ENCODE data around the gene CASZ1.
A peak's percentile ranks its signal among the peaks of the same experiment; 100 is the strongest.

The CASZ1 gene

DNA sequence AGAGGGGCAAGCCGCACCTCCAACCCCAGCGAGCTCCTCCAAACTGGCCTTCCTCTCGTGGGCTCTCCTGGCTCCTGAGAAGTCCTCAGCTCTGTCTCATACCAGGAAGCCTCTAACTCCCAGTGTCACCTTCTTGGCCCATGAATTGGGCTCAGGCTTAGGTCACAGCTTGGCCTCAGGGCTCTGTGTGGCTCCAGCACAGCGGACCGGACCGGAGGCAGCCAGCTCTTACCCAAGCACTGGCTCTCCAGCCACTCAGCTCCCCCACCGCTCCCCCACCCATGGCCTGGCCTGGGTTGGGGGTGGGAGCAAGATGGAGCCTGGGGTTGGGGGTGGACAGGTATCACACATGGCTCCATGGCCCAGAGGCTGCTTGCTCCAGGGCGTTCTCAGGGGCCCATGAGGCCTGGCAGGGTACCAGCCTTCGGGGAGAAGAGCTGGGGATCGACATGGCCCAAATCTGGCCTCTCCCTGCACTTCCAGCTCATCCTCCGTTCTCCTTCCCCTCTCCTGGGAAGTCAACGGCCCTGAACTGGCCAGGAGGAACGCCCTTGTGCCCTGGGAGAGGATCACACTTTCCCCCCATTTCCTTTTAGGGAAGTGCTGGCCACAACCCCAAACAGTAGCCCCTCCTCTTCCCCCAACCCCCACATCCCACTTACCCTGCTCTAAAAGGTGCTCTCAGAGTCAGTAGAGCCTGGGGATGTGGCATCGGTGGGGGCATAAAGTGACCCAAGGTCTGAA is 97.5 kb downstream of the CASZ1 start:
- DNase-seq = no peak

DNA sequence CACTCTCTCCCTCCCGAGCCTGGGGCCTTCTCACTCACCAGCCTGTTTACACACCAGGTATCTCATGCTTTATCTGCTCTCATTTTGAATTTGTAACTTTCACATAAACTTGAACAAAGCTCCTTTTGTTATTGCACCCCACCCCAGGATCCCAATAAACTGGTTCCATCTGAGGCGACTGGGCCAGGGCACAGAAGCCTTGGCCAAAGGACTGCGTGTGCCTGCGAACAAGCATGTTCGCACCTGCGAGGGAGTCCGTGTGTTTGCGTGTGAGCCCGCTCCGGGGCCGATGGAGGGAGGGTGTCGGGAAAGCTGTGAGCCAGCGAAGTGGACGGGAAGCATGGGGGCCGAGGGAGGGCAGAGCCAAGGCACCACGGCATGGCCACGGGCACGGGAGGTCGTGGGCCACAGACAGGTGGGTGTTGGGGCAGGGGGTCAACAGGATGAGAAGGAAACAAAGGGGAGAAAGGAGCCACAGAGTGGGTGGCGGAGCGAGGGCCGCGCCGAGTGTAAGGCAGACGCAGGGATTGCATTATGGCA is 98.8 kb downstream of the CASZ1 start:
- no peak for DNase-seq

DNA sequence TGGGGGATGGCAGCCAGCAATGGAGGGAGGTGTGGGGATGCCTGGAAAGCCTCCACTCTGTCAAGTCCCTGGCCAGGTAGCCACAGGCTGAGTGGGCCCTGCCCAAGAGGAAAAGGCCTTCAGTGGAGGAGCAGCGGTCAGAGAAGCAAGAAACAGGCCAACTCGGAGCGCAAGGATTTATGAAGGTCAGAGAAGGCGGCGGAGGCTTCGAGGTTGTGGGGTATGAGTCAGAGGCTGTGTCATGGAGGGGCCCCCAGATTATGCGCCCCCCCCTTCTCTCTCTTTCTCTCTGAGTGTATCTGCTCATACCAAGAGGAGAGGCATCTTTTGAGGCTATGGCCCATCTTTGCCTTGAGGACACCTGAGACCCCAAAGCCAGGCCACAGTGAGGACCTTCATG is 99.5 kb downstream of the CASZ1 start:
- DNase-seq = peak; percentile 16 to 22

DNA sequence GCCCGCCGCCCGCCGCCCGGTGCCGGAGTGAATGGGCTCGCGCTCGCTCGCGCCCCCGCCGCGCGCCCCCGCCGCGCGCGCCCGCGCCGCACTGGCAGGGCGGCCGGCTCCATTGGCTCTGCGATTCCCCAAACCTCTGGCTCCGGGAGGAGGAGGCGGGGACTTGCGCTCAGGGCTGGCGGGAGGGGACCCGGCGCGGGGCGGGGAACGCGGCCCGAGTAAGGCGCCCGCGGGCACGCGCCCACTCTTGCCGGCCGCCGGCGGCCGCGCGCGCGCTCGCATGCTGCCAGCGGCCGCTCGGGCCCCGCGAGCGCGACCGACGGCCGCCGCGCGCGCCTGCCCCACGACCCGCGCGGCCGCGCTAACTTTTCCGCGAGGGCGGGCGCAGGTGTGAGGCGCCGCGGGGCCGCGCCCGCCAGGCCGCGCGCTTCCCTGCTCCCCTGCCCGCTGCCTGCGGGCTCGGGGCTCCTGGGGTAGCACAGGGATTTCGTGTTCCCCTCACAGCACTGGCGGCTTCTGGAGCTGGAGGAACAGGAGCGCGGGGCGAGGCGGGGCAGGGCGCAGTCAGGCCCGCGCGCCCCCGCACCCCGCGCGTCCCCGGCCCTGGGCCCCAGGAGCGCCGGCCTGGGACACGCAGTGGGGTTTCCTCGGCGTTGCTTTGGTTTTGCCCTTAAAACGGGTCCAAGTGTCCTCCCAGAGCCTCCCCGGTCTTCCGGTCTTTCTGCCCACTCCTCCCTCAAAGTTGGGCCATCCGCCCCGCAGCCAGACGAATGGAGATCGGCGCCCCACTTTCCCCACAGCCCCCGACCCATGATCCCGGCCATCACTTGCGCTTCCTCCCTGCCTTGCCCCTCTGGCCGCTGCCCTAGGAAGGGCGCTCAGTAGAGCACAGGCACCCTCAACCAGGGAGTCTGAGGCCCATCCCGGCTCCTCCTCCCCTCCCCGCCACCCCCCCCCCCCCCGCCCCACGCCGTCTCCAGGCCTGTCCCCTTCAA is 101.5 kb downstream of the CASZ1 start:
- DNase-seq = peak; percentile 72 to 78

DNA sequence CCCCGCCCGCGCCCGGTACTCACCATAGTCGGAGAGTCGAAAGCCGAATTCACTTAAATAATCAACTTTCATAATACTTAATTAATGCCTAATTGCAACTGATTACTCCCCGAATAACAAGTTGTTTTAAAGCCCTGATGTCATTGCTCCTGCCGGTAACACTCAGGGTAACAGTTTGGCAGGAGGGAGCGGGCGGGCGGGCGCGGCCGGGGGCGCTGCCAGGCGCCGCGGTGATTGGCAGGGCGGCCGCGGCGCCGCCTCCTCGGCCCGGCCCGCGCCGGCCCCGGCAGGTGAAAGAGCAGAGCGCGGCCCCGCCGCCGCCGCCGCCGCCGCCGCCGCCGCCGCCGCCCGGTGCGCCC is 102.2 kb downstream of the CASZ1 start:
- DNase-seq = peak; percentile 62

DNA sequence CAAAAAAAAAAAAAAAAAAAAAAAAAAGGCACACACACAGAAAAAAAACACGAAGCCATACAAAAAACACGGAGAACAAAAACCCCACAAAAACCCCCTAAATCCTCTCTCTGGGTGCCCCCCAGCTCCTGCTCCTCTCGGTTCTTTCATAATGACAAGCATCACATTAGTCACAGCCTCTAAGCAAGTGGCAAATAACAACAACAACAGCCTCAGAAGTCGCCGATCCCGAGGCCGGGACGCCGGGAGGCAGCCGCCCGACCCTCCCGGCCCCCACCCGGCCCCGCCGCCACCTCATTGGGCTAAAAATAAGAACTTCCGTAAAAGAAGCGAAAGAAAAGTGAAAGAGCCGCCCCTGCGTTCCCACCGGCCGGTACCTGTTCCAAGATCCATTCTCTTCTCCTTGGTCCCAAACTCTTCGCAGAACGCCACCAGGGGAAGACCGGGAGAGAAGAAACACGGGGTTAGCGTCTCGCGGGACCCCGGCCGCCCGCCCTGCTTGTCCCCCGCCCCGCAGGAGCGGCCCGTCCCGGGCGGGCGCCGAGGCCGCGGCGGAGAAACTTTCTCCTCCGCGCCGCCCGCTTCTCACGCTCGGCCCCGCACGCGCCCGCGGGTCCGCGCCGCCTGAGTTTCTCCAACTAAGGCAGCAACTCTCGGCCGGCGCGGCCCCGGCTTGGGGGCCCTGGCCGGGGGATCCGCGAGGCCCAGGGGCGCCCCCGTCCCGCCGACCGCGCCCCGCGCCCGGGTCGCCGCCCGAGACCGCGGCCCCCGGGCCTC is 102.8 kb downstream of the CASZ1 start:
- DNase-seq = peak; percentile 25 to 30

DNA sequence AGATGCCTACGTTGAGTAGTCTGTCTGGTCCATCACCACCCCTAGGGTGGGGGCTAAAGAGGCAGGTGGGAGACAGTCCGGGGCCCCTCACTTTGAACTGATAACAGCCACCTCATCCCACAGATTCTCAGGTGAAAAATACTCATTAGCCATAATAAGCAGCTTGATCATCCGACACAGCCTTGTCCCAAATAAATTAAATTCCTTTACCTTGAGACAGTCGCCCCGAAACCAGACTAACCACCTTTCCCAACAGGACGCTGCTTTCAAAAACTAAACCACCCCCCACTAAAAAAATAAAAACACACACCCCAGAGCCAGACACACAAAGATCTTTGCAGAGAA is 103.3 kb downstream of the CASZ1 start:
- no peak for DNase-seq

DNA sequence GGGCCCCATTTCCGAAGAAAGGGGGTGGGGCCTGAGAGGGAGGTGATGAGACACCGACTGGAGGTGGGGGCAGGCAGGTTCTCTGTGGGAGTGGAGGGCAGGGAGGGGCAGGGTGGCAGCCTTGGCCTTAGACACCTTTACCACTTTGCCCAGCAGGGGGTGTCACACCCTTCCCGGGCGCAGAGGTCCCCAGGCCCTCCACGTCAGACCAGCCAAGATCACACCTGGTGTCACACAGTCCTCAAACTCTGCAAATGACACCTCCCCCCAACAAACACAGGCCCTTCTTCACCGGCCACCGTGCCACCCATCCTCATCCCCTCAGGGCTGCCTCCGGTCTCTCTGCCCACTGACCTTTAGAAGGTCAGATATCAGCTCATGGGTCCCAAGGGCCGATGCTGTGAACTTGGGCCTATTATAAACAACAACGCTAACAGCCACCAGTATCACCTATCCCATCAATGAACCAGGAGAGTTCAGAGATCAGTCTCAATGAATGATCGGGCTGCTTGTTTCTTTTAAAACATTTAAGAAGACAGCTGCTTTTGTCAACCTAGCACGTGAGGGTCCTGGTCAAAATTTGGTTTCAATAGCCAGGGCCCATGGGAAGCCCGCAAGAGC is 103.9 kb downstream of the CASZ1 start:
- DNase-seq = peak; percentile 61 to 69

DNA sequence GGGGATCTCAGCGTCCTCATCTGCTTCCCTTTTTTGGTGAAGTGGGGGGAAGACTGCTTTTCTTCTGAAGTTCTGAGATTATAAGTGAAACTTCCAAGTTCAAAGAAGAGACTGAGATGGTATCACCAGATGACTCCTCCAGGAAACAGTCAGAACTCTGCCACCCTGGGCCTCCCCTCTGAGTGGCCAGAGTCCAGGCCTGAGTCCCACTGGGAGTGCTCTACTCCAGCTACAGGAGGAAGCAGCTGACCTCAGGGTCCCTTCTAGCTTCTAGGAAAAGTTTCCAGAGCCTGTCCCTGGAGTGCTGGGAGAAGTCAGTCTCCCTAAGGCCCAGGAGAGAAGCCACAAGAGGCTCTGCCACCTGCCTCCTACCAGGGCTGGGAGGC is 104.7 kb downstream of the CASZ1 start:
- peak in 1 of 2 experiments; percentile 14 for DNase-seq

DNA sequence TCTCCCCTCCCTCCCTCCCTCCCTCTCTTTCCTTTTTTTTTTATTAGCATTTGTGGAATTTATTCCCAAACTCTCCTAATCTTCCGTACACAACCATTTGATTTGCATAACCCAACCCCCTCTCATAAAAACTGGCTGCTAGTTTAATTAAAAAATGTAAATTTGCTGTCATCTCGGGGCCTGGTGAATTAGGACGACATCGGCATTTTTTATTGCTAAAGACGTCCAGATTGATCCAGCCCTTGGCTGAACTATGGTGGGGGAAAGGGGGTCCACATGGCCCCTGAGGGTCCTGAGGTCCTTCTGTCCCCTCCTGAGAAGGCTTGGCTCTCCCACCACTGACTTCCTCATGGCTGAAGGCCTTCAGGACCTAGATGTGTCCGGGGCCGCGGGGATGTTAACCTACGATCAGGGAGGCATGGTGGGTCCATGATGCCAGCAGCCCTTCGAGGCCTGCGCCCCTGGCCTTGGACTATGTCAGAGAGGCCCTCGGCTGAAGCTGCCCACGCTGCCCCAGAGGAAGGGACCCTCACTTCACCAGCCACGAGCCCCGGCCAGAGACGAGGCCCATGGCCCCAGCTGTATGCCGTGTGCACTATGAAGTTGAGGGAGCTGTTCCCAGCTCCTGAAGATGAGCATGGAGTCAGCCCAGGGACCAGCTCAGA is 105.2 kb downstream of the CASZ1 start:
- no peak for DNase-seq

DNA sequence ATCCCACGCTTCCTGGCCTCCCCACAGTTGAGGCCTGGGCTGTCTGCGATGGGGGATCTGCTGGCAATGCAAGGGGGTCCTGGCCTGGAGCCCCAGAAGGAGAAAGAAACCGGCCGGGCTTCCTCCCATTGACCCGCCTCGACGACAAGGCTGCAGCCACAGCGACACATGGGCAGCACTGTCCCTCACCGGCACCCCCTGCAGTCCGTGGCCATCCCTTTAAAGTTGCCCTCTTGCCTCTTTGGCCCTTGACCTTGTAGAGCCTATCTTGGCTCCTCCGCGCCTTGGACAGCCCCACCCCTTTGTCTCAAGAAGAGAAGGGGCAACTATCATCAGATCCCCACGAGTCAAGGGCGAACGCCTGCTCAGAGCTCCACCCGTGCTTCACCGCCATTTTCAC is 106.0 kb downstream of the CASZ1 start:
- no peak for DNase-seq

DNA sequence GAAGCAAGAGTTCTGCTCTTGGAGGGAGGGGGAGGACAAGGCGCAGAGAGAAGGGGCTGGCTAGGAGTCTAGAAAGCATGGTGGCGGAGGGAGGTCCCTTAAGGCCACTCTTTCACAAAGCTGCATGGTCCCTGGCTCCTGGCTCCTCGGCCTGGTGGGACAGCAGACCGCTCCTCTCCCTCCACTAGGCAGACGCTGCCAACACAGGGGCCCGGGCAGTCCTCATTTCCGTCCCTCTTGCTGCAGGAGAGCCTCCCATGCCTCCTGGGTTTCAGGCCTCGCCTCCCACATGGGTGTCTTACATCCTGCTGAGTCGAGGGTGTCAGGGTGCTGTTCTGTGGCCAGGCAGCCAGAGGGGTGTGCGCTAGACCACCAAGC is 108.0 kb downstream of the CASZ1 start:
- no peak for DNase-seq

DNA sequence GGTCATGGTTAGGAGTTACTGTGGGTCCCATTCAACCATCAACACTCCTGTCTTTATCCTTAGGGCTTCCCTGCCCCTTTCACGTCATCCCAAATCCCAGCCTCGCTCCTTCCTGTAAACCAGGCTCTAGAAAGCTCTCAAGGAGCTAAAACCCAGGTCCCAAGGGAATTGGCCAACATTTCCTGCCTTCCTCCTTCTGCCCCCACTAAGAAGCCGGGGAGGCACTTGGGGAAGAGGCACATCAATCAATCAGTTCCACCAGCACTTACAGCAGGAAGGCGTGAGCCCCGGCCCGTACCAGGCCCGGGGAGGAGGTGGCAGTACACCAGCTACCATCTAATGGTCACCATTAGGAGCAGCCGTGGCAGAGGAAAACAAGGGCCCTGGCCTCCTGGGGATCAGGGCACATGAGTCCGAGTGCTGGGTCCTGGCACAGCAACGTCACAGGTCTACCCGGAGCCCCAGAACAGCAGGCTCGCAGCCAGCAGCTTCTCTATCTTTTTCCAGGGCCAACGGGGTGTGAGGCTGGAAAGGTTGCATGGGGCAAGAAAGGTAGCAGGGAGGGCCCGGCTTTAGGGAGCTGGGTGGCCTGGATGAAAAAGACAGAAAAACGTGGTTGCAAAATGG is 108.6 kb downstream of the CASZ1 start:
- no peak for DNase-seq

DNA sequence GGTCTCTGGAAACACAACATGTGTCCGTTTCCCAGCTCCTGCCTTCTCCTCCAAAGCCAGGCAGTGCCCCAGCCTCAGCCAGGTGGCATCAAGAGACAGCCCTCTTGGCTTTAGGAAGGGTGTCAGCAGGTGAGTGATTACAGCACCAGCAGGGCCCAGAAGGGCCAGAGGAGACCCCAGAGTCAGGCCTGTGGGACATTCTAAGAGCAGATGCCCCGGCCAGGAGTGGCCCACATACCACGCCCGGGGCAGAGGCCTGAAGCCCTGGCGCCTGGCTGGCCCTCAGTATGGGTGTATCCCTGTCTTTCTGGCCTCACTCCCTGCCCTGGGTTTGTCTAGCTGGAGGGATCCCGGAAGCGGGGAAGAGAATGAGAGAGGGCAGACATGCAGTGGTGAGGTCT is 109.2 kb downstream of the CASZ1 start:
- no peak for DNase-seq

DNA sequence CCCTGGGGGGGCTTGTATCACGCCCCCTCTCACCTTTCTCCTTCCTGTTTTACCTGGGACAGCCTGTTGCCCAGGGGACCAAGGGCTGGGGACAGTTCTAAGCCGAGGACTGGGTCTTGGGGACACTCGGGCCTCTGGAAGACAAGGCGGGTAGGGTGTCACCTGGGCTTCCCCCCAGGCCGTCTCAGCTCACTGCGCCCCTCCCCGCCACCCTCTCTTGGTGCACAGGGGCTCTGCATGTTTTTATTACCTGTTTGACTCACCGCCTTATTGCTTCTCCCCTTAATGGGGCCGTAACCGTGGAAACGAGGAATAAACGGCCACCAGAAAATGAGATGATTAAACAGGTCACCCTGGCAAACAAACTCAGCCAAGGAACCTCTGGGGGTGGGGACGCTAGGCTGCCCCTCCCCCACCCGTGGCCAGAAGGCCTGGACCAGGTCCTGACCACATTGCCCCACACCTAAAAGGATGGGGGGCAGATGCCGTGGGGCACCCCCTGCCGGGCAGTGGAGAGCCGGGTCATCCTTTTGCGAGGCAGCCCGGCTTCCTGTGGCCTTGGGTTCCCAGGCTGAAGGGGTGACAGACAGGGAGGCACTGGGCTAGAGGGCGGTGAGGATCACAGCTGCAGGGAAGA is 109.9 kb downstream of the CASZ1 start:
- DNase-seq = no peak

DNA sequence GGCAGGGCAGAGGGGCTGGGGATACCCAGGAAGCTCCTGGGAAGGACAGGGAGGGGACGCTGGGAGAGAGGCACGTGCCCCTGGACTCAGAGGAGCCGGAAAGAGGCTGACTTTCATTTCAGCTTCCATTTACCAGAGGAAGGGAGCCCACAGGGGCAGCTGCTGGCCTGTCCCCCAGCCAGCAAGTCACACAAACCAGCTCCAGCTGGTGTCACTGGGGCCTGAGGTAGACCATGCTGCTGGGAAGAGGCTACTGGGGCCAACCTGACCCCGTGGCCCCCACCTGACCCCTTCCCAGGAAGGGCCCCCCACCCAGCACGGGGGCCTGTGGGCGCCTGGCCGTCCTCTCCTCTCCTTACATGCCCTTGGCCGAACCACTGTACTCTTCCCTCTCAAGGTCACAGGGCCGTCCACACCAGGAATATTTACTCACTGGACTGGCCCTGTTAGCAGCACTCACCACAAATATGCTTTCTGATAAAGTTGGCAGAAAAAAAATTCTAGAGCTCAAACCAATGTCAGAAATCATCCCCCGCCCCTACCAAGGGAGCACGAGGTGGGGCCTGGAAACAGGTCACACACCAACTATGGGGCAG is 110.5 kb downstream of the CASZ1 start:
- no peak for DNase-seq

DNA sequence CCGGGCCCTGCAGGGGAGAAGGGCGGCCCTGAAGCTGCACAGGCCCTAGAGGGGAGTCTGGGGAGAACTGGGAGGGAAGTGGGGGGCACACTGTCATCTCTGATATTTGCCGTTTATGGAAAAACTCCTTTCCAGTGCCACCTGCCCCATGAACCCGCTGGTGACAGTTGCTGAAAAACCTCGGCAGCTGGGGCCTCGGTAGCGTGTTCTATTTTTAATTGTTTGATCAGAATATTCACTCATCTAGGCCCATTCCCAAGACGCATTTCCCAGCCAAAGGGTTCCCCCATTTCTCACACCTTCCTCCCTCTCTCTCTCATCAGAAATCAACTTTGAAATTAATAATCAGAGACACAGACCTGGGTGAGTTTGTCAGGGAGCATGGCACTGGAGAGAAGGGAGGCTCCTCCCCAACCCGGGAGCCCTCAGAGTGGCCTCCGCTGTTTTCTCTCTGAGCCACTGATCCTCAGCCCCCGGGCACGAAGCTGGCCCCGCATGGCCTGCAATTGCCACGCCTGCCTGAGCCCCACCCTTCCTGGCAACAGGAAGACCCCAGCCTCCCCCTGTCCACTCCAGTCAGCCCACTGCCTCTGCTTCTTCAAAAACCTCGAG is 111.1 kb downstream of the CASZ1 start:
- no peak for DNase-seq

DNA sequence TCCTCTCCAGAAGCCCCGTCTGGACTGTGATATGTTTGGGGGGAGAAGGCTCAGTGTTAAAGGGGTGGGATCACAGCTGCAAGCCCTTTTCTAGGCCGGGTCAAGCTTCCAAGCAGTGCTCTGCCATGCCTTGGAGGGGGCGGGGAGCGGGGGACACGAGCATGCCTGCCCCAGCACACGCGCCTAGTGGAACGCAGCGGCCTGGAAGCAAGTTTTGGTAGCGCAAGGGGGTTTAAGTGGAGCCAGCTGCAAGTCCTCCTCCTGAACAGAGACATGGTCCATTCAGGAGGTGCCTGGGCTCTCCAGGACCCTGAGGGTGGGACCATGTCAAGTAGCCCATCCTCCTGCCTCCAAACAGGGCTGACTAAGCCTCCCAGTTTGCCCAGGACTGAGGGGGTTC is 112.2 kb downstream of the CASZ1 start:
- no peak for DNase-seq

DNA sequence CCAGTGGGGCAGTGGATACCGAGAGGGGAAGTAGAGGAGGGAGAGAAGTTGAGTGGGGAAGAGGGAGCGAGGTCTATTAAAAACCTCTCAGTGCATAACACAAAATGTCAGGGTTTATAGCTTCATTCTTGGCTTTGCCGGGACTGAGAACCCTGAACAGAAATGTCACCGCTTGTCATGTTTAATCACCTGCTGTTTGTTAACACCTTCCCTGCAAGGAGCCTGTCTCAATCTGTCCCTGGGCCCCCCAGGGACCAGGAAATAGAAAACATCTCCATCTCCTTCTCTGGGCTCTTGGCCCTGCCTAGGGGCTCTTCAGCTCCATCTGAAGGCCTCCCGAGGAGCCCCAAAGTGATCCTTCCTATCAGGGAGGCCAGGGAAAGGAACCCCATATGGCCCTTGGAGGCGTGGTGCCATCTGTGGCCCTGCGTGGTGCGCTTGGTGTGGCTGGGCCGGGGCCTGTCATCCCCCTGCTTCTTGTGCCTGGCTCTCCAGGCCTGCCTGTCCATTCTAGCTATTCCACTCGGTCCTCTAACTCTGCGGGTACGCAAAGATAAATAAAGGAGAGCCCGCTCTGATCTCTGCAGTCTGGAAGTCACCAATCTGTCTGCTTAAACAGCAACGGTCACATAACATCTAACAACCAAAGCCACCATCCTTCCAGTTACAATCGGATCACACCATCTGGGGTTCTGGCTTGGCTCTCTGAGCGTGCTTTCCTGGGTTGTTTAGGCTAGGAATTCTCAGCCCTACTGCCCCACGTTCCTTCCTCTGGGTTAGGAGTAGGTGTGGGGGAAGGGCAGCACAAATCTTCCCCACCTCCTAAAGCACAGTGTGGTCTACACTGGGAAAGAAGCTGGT is 113.8 kb downstream of the CASZ1 start:
- no peak for DNase-seq
